Stimulated activated CD4-positive, alpha-beta T cell treated with anti-CD3 and anti-CD28 coated beads, Interleukin-12 subunit alpha, Interleukin-12 subunit beta, amount 100 ng/mL, for 24 hours (primary cell): ENCODE results near the gene KRTAP4-4.
"Not testable (repeated sequence)": the region's sequence is repeated elsewhere in the genome, so short reads cannot be mapped to it uniquely, and the experiment has no call there.

Experiments used
- DNase-seq, 2 experiments: peaks; one replicate each; pipeline ENCODE4 v3.0.0-alpha.2; 2020; ENCODE audit warnings: low read depth in 2 of 2

The KRTAP4-4 gene

DNA sequence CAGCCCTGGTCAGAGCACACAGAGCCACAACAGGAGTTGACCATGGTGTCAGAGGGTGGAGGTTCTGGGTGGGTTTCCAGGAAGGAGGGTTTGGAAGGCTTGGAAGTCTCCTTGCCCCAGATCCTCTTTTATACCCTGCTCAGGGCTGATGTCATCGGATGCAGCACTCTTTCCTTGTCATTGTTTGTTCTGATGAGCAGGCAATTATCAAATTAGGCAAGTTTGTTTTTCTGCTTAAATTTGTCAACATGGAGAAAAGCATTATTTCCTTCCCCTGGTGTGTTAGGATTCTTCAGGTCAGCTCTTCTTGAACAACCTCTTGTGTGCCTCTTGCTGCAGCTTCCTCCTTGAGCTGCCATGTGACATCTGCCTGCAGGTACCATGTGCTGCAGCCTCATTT, at the start of gene KRTAP4-4:
Gene KRTAP4-4, minus strand, starts transcription at position 101 of the 400 bp plus-strand sequence. Its CDS starts 57 bp downstream, at position 44.
- no peak for DNase-seq

DNA sequence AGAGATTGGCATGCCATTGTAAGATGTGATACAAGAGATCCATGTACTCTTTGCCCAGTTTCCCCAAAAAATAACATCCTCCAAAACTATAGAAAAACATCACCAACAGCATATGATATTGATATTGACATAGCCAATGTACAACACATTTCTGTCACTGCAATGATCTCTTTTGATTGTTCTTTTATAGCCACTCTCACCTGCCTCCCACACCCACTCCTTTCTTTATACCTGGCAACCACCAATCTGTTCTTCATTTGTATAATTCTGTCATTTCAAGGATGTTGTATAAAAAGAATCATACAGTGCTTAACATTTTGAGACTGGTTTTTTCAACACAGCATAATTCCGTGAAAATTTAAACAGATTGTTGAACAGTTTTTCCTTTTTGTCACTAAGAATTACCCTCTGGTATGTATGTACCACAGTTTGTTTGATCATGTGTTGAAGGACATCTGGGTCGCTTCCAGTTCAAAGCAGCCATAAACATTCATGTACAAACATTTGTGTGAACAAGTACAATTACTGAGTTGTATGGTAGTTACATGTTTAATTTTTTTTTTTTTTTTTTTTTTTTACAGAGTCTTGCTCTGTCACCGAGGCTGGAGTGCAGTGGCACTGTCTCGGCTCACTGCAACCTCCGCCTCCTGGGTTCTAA, 39.0 kb upstream of the KRTAP4-4 start:
- no peak for DNase-seq

- DNase-seq: no peak
Observed at GRCh38 chr17:41196068-41196467, 35.5 kb upstream of the KRTAP4-4 start.

- DNase-seq: no peak
Observed at GRCh38 chr17:41190328-41190727, 29.8 kb upstream of the KRTAP4-4 start.

DNA sequence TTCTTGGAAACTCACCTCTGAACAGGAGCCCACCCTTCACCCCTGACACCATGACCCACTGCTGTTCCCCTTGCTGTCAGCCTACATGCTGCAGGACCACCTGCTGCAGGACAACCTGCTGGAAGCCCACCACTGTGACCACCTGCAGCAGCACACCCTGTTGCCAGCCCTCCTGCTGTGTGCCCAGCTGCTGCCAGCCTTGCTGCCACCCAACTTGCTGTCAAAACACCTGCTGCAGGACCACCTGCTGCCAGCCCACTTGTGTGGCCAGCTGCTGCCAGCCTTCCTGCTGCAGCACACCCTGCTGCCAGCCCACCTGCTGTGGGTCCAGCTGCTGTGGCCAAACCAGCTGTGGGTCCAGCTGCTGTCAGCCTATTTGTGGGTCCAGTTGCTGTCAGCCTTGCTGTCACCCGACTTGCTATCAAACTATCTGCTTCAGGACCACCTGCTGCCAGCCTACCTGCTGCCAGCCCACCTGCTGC, 29.3 kb upstream of the KRTAP4-4 start, which contains the start of gene KRTAP9-1:
Gene KRTAP9-1, plus strand, starts transcription at position 51 of the 482 bp plus-strand sequence. Its CDS starts 0 bp downstream, at position 51.
- not testable (repeated sequence) for DNase-seq

DNA sequence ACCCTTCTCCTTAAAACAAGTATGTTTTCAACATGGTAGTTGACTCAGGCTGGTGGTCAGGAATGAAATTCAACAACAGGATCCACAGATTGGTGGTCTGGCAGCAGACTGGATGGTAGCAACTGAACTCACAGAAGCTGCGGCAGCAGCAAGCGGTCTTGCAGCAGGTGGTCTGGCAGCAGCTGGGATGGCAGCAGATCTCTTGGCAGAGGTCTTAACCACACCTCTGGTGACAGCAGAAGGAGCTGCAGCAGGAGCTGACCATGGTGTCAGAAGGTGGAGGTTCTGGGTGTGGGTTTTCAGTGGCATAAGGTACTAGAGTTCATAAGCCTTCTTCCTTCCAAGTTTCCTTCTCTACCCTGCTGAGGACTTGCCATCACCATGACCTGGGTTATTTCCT, 26.3 kb upstream of the KRTAP4-4 start:
- DNase-seq: no peak

GRCh38 chr17:41185001-41185400, 24.5 kb upstream of the KRTAP4-4 start:
- no peak for DNase-seq

GRCh38 chr17:41184480-41184961, 24.0 kb upstream of the KRTAP4-4 start, which contains the start of gene KRTAP4-1:
TSS of gene KRTAP4-1 (minus strand) at chr17:41184911. CDS start at chr17:41184854, 57 bp downstream.
- DNase-seq: no peak

DNA sequence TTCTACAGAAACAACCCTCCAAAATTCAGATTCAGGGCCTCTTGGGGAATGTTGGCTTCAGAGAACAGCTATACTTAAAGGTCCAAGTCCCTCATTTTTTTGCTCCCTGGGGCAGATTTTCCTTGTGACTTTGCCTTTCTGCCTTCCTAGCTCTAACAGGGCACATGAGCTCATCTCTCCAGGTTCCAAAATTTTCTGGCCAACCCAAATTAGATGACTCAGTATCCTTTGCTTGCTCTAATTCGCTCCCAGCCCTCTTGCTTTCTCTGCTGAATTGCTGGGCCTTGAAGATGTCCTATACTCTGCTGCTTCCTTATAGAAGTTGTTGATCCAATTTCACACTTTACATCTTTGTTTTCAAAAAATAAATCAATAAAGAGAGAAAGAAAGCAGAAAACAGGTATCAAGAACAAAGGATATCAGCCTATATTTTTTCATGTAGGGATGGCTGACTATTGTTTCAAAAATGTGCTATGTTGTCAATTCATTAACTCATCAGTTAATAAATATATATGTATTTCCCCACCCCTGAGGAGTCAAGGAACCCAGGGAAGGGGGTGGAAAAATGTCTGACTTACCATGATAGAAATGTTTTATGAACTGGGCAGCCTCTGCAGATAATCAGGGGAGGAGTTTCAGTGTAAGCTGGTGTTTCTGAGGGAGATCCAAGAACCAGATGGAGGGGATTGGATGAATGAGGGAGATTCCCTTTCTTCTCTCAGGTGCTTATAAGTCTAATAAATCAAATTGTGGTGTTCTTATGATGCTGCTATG, 18.5 kb upstream of the KRTAP4-4 start:
- DNase-seq: no peak

- DNase-seq: no peak
Observed at GRCh38 chr17:41178341-41178740, 17.8 kb upstream of the KRTAP4-4 start.

GRCh38 chr17:41177727-41178271, 17.3 kb upstream of the KRTAP4-4 start, which contains the start of gene KRTAP4-2:
TSS of gene KRTAP4-2 (minus strand) at chr17:41178221. CDS start at chr17:41178164, 57 bp downstream.
- DNase-seq: no peak

GRCh38 chr17:41176744-41177387, 16.3 kb upstream of the KRTAP4-4 start:
- no peak for DNase-seq

DNA sequence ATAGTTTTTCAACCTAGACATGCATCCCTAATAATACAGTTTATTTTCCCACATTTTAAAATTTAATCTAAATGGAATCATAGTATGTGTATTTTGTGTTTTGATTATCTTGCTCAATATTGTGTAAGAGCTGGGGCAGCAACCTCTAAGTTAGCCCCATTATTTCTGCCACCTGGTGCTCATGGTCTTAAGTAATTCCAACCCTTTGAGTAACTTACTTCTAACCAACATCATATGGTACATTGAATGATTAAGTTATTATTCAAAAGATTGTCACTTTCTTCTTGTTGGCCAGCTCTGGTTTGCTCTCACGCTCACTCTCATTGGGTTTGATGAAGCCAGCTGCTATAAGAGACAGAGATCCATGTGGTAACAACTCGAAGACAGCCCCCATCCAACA, 11.3 kb upstream of the KRTAP4-4 start:
- DNase-seq: no peak

- DNase-seq: no peak
Observed at GRCh38 chr17:41168121-41168520, 7.6 kb upstream of the KRTAP4-4 start, which contains the start of gene KRTAP4-3. TSS of gene KRTAP4-3 (minus strand) at chr17:41168221. CDS start at chr17:41168172, 49 bp downstream.

DNA sequence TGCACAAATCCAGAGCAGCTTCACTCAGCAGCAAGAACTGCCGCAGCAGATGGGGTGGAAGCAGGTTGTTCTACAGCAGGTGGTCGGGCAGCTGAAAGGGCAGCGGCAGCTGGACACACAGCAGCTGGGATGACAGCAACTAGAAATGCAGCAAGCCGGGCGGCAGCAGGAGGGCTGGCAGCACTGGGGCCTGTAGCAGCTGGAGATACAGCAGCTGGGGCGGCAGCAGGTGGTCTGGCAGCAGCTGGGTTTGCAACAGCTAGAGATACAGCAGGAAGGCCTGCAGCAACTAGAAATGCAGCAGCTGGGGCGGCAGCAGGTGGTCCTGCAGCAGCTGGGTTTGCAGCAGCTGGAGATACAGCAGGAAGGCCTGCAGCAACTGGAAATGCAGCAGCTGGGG, 7.0 kb upstream of the KRTAP4-4 start:
- DNase-seq: no peak

DNA sequence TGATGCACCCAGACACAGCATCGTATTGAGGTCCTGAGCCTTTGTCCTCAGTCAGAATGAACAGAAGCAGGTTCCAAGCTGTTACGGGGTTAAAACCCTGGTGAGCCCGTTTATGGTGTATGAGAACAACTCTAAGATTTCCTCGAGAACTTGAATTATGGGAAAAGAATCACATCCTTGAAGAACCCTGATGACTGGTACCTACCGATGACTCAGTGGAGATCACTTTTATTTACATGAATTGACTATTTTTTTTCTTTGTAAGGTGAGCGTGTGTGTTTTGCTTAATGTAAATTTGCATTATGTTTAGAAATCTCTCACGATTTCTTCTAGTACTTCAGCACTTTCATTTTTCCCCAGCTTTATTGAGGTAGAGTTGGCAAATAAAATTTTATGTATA, 3.3 kb upstream of the KRTAP4-4 start:
- no peak for DNase-seq

GRCh38 chr17:41160190-41160589, 358 bp downstream of the KRTAP4-4 start:
- DNase-seq: not testable (repeated sequence)

DNA sequence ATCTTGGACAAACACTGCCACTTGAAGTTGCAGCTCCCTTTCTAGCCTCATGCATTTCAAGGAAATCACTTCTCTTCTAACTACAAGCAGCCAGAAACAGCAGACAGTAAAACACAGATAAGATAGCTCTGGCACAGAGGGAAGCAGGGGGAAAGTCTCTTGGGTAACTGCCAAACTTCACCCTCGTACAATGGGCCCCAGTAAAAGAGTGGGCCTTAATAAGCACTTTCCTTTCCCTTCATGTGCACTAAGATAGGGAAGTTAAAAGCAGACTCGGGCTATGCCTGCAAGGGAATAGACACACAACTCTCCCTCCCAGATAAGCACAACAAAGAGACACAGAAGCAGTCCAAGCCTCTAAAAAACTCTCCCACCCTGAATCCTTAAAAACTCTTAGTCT, 6.7 kb downstream of the KRTAP4-4 start:
- no peak for DNase-seq

- no peak for DNase-seq
Observed at GRCh38 chr17:41151525-41151924, 9.0 kb downstream of the KRTAP4-4 start.

DNA sequence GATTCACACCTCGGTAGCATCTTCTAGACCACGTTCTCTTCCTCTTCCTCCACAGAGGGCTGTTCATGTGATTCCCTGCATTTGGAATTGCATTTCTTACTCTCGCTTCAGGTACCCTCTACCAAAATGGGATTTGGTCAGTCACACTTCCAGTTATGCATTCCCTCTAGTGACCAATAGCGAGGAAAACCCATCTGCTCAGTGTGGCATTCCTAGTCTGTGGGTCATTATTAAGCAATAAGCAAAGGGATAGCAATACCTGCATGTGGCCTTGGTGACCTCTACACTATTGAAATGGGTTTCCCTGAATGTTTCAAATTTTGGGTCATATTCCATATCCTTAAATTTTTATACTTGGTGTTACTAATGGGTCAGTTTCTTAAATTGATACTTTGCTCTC, 10.5 kb downstream of the KRTAP4-4 start:
- no peak for DNase-seq

GRCh38 chr17:41149652-41149985, 10.9 kb downstream of the KRTAP4-4 start, which contains the start of gene KRTAP4-5:
TSS of gene KRTAP4-5 (minus strand) at chr17:41149825. CDS start at chr17:41149767, 58 bp downstream.
- DNase-seq: no peak
